GM19438 (cell line): ENCODE measurements around the gene SMYD5.

ENCODE experiments used
- ATAC-seq: cut with Tn5 transposase; IDR thresholded peaks from one replicate; pipeline ENCODE4 v1.9.1; 2021; ENCODE audit warnings: low read depth; ENCODE audit not compliant: unreplicated experiment

Gene SMYD5

DNA sequence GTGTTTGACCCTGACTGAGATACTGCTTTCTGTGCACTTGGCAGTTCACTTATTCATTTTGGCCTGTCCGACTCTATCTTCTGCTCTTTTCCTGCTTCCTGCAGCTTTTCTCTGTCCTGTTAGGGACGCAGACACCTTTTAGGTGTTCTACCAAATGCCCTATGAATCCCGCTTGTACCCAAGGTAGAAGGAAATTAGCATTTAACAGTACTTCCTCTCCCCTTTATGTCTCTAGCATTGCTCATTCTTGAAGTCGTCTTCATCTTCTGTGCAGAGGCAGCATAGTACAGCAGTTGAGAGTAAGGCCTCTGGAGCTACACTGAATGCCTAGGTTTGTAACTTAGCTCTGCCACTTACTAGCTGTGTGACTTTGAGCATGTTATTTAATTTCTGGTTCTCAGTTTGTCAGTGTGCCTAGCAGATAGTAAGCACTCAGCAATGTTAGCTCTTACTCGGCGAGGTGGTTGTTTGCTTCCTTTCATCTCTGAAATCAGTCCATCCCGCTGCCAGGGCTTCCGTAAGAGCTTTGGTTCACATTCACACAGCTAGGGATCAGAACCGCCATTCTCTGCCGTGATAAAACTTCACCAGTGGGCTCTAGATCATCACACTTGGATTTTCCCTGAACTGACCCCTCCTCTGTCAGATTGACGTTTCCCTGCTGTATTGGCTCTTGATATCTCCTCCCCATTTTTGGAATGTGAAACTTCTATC, 21.4 kb downstream of the SMYD5 start:
- ATAC-seq = no peak

- no peak for ATAC-seq
Observed at GRCh38 chr2:73237168-73237567, 23.1 kb downstream of the SMYD5 start.

GRCh38 chr2:73238149-73238548, 24.1 kb downstream of the SMYD5 start:
- no peak for ATAC-seq

DNA sequence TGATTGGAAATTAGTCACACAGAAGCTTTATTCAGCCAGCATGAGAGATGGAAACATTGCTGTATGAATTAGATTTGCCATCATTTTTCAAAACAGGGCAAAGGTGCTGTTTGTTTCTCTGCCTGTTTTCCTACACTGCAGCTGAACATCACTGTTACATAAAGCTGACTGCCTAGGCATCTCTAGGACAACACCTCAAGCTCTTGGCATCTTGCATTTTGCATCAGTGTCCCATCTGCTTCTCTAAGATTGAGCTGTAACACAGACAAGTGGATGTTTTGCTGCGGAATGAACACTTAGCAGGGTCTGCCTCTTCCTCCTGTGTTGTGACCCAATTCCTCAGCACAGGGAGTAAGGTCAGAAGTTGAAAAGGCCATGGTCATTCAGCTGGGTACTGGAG, 24.9 kb downstream of the SMYD5 start:
- no peak for ATAC-seq

DNA sequence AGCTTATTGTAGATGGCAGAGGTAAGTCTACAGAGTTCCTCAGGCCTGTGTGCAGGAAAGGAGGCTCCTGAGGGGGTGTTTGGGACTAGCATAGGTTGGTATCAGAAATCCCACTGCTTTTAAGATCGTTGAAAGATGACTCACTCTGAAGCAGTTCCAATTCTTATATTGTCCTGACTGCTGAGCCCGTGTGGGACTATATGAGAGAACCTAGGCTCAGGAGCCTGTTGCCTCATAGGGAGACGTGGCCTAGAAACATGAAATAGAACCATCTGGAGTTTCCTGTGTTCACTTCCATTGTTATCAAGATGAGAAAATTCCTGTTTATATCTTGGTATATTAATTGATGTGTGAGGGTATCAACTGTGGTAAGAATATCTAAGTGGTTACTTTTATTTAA, 25.7 kb downstream of the SMYD5 start:
- ATAC-seq = no peak

DNA sequence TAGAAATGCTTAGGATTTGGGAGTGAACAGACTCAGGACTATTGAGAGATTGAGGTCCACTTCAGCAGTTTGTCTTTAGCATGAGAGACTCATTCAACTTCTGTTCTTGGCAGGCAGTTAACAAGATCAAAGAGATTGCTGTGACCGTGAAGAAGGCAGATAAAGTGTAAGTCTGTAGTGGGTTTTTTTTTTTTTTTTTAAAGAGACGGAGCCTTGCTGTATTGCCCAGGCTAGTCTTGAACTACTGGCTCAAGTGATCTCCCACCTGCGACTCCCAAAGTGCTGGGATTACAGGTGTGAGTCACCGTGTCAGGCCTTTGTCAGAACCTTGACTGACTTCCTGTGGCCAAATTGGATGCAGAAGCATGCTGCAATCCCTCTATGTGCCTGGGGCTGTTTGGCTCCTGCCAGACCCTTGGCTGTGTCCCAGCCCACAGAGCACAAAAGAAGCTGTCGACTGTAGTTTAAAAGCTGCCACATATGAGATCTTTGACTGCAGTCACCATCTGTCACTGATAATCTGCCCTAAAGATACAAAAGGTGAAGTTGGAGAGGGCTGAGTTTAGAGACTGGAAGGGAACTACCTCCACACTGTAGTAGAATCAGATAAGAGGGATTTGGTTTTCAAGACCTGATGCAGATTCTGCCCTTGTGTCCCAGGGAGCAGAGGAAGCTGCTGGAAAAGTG, 30.0 kb downstream of the SMYD5 start:
- ATAC-seq = no peak

DNA sequence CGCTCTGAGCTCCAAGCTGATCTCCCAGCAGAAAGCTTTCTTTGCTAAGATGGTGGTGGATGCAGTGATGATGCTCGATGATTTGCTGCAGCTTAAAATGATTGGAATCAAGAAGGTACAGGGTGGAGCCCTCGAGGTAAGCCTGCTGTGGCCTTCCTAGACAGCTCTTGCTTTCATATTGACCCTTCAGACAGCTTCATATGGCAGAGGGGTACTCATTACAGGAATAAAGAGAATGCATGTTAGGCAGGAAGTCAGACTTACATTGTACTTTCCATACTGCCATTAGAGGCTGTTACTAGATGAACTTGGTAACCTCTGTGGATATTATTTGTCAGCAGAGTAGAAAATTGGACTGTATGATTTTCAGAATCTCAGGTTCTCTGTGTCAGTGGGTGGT, 30.5 kb downstream of the SMYD5 start:
- ATAC-seq = no peak

GRCh38 chr2:73246850-73247249, 32.8 kb downstream of the SMYD5 start:
- no peak for ATAC-seq

- no peak for ATAC-seq
Observed at GRCh38 chr2:73249636-73250035, 35.6 kb downstream of the SMYD5 start.

DNA sequence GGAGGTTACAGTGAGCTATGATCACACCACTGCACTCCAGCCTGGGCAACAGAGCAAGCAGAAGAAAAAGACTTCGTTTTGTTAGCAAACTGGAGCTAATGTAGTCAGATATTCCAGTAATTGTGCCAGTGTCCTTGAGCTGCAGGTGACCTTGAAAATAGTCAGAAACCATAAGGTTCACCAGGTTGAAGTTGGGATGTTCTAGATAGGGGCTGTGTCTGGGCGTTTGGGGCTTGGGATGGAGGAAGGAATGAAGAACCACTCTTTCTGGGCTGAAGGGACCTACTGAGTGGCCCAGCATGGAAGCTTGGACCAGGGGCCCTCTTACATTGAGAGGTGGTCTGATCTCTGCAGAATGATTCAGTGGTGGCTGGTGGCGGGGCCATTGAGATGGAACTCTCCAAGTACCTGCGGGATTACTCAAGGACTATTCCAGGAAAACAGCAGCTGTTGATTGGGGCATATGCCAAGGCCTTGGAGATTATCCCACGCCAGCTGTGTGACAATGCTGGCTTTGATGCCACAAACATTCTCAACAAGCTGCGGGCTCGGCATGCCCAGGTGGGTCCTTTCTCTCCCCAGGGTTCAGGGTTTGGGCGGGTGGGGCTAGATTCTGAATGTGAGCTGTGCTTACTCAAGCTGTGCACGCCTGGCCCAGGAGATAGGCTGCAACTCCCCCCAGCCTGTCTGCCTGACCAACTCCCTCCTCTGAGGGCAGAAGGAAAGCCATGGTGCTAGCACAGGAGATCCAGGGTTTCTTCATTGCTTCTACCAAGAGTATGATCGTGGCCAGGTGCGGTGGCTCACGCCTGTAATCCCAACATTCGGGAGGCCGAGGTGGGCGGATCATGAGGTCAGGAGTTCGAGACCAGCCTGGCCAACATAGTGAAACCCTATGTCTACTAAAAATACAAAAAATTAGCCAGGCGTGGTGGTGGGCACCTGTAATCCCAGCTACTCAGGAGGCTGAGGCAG, 37.1 kb downstream of the SMYD5 start:
- ATAC-seq = no peak

- ATAC-seq = no peak
Observed at GRCh38 chr2:73252238-73253027, 38.4 kb downstream of the SMYD5 start.

- ATAC-seq = no peak
Observed at GRCh38 chr2:73253400-73253799, 39.4 kb downstream of the SMYD5 start.

DNA sequence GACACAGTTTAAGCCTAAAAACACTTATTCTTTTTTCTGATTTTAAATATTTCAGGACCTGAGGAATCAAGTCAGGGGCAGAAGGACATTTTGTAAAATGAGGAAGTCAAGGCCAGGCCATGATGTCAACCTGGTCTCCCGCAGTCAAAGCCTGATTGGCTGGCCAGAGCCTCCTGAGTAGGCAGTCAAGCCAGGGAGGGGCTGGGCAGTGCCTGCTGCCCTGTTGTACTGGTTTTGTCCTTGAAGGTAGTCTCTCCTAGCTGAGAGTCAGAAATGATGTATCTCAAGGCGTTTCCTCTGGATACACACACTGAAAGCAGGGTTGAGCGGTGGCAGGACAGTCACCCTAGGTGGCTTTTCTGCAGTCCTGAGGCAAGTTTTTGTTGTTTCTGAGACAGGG, 39.9 kb downstream of the SMYD5 start:
- ATAC-seq = no peak

DNA sequence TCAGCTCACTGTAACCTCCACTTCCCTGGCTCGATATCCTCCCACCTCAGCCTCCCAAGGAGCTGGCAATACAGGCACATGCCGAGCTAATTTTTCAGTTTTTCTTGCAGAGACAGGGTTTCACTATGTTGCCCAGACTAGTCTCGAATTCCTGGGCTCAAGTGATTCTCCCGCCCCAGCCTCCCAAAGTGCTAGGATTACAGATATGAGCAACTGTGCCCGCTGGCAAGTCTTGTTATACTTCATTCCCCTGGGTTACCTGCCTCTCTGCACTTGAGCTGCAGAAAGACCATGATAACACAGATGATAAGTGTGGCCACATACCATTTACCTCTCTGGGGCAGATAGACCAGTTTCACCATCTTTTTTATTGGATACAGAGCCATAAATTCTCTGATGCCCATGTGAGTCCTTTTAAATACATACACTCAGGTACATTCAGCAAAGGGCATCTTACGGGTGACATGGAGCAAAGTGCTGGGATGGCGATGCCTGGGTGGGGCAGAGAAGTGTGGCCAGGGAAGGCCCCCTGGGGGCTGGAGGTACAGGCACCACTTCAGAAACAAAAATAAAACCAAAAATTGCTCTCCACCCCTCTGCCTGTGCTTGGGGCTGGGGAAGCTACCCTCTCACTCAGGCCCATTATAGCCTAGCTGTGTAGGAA, 40.4 kb downstream of the SMYD5 start:
- no peak for ATAC-seq

GRCh38 chr2:73255007-73255644, 41.1 kb downstream of the SMYD5 start:
- no peak for ATAC-seq

- no peak for ATAC-seq
Observed at GRCh38 chr2:73255907-73256617, 42.0 kb downstream of the SMYD5 start.

DNA sequence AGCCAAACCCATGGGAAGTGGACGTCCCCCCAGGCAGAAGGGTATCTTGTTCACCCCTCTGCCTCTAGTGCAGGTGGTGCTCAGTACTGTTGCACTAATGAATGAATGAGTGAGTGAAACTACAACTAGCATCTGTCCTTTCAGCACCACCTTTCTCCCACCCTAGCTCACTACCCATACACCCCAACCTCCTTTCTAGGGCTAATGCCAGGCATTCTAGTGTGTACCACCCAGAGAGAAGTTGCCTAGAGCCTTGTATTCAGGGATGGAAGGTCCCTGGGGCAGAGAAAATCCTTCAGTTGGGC, 42.5 kb downstream of the SMYD5 start:
- ATAC-seq = no peak

GRCh38 chr2:73257021-73257420, 43.0 kb downstream of the SMYD5 start:
- no peak for ATAC-seq
